HL-60 (cell line): ENCODE results near the gene ZSWIM7.

Source experiments
- DNase-seq, 2 experiments: peaks; one replicate each; pipeline ENCODE4 v3.0.0-alpha.2; 2010 to 2020; ENCODE audit warnings: low read depth in 1 of 2, low spot score in 1 of 2
- H3K27ac ChIP-seq: fragments of 250-450 bp; sonication (Bioruptor Pico); replicated peaks from 2 replicates; pipeline ENCODE4 v1.5.1; 2020; ENCODE audit warnings: mild to moderate bottlenecking, moderate library complexity
- H3K27me3 ChIP-seq: fragments of 250-450 bp; sonication (Bioruptor Pico); 2 replicates; pipeline ENCODE4 v1.5.1; 2021; ENCODE audit warnings: mild to moderate bottlenecking, moderate library complexity; ENCODE audit not compliant: insufficient read depth, poor library complexity, severe bottlenecking
- H3K4me3 ChIP-seq: replicated peaks from 2 replicates; pipeline ENCODE4 v1.5.1; 2011; ENCODE audit warnings: mild to moderate bottlenecking, control low read depth, low read length; ENCODE audit not compliant: insufficient read depth
- GABPA ChIP-seq: IDR thresholded peaks from 2 replicates; pipeline ENCODE4 v1.6.1; 2012; ENCODE audit warnings: low read depth
- POLR2AphosphoS5 ChIP-seq: IDR thresholded peaks from 2 replicates; pipeline ENCODE4 v1.6.1; 2012; ENCODE audit warnings: low read depth
- SPI1 ChIP-seq: IDR thresholded peaks from 2 replicates; pipeline ENCODE4 v1.6.1; 2012; ENCODE audit warnings: low read depth, mild to moderate bottlenecking, borderline replicate concordance
- TF ChIP-seq, protein P1 (sequence below): IDR thresholded peaks from one replicate; pipeline ENCODE4 v1.5.1; 2011; ENCODE audit warnings: low read length, control low read depth, inconsistent platforms; ENCODE audit not compliant: insufficient read depth
- TF ChIP-seq, protein P2 (sequence below): IDR thresholded peaks from 2 replicates; pipeline ENCODE4 v1.6.1; 2012; ENCODE audit warnings: low read depth; ENCODE audit not compliant: insufficient replicate concordance

ZSWIM7 gene

DNA sequence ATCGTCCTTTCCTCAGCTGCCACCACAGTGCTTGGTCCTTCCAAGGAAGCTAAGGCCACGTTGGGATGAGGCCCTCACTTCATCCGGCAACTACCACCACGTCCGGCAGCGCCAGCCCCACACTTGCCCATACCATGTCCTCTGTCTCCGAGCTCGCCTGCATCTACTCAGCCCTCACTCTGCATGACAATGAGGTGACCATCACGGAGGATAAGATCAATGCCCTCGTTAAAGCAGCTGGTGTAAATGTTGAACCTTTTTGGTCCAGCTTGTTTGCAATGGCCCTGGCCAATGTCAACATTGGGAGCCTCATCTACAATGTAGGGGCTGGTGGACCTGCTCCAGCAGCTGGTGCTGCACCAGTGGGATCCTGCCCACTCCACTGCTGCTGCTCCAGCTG is 45.0 kb upstream of the ZSWIM7 start:
- no peaks in the 10 kb centered on the region for H3K27me3 ChIP-seq
- TF ChIP-seq POLR2AphosphoS5, result no peak
- TF ChIP-seq, protein P1, sequence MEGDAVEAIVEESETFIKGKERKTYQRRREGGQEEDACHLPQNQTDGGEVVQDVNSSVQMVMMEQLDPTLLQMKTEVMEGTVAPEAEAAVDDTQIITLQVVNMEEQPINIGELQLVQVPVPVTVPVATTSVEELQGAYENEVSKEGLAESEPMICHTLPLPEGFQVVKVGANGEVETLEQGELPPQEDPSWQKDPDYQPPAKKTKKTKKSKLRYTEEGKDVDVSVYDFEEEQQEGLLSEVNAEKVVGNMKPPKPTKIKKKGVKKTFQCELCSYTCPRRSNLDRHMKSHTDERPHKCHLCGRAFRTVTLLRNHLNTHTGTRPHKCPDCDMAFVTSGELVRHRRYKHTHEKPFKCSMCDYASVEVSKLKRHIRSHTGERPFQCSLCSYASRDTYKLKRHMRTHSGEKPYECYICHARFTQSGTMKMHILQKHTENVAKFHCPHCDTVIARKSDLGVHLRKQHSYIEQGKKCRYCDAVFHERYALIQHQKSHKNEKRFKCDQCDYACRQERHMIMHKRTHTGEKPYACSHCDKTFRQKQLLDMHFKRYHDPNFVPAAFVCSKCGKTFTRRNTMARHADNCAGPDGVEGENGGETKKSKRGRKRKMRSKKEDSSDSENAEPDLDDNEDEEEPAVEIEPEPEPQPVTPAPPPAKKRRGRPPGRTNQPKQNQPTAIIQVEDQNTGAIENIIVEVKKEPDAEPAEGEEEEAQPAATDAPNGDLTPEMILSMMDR, result no peak
- no peak for TF ChIP-seq SPI1
- TF ChIP-seq GABPA, result no peak
- TF ChIP-seq, protein P2, sequence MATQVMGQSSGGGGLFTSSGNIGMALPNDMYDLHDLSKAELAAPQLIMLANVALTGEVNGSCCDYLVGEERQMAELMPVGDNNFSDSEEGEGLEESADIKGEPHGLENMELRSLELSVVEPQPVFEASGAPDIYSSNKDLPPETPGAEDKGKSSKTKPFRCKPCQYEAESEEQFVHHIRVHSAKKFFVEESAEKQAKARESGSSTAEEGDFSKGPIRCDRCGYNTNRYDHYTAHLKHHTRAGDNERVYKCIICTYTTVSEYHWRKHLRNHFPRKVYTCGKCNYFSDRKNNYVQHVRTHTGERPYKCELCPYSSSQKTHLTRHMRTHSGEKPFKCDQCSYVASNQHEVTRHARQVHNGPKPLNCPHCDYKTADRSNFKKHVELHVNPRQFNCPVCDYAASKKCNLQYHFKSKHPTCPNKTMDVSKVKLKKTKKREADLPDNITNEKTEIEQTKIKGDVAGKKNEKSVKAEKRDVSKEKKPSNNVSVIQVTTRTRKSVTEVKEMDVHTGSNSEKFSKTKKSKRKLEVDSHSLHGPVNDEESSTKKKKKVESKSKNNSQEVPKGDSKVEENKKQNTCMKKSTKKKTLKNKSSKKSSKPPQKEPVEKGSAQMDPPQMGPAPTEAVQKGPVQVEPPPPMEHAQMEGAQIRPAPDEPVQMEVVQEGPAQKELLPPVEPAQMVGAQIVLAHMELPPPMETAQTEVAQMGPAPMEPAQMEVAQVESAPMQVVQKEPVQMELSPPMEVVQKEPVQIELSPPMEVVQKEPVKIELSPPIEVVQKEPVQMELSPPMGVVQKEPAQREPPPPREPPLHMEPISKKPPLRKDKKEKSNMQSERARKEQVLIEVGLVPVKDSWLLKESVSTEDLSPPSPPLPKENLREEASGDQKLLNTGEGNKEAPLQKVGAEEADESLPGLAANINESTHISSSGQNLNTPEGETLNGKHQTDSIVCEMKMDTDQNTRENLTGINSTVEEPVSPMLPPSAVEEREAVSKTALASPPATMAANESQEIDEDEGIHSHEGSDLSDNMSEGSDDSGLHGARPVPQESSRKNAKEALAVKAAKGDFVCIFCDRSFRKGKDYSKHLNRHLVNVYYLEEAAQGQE, result no peak
- H3K27ac ChIP-seq, result no peak overlapping the region
- no peak overlapping the region for H3K4me3 ChIP-seq
- DNase-seq, result no peak

DNA sequence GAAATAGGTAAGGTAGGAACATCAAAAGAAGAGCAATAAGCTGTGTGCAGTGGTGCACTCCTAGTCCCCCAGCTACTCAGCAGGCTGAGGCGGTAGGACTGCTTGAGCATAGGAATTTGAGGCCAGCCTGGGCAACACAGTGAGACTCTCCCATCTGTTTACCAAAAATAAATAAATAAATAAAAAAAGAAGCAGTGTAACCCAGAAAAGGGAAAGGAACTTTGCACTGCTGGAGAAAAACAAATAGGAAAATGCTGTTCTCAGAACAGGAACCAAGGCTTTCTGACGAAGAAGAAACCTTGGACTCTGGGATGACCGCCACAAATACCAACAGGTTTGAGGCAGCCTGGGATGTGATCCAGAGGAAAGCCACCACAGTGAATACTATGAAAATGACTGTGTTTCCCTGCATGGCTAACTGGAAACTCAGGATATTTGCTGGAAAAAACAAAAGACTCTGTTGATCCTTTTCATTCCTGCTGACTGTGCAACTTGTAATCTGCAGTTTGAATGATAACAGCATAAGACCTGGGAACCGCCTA is 41.3 kb upstream of the ZSWIM7 start:
- H3K27ac ChIP-seq, result no peak overlapping the region
- H3K27me3 ChIP-seq, result no peaks in the 10 kb centered on the region
- no peak for TF ChIP-seq SPI1
- TF ChIP-seq, protein P1, result no peak
- TF ChIP-seq GABPA, result no peak
- TF ChIP-seq POLR2AphosphoS5, result no peak
- TF ChIP-seq, protein P2, result no peak
- H3K4me3 ChIP-seq, result no peak overlapping the region
- no peak for DNase-seq

DNA sequence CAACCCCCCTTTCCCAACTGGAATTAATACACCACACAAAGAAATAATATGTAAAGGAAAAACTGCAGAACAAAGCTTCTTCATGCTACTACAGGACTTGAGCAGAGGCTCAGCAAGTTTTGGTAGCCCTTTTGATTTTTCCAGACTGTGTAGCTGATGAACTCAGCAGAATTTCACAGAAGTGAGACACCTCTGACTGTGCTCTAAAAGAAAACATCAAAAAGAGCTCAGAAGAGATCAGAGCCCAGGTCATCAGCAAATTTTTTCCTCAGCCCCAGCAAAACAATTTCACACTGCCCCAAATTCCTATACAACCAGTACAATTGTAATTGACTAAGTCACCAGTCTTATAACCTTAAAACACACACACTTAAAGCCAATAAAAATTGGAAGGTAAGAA is 38.1 kb upstream of the ZSWIM7 start:
- TF ChIP-seq POLR2AphosphoS5 (no peak), SPI1 (no peak), GABPA (no peak)
- TF ChIP-seq, protein P2, result no peak
- TF ChIP-seq, protein P1, result no peak
- no peak overlapping the region for H3K4me3 ChIP-seq
- H3K27me3 ChIP-seq, result no peaks in the 10 kb centered on the region
- DNase-seq, result no peak
- no peak overlapping the region for H3K27ac ChIP-seq
